GM12873 (cell line): ENCODE results near the gene WWP2.

Source experiments
- CTCF ChIP-seq: IDR thresholded peaks from 2 replicates; pipeline ENCODE4 v1.5.1; 2012; ENCODE audit warnings: low read depth, mild to moderate bottlenecking, moderate library complexity, low read length, control low read depth; ENCODE audit not compliant: insufficient read depth; ENCODE audit errors: missing control alignments

The WWP2 gene

GRCh38 chr16:69932691-69933392 is 170.7 kb downstream of the WWP2 start:
- no peak for TF ChIP-seq CTCF

GRCh38 chr16:69934044-69934443 is 171.9 kb downstream of the WWP2 start:
- TF ChIP-seq CTCF: no peak

- no peak for TF ChIP-seq CTCF
Measured at GRCh38 chr16:69934751-69935150, 172.6 kb downstream of the WWP2 start.

GRCh38 chr16:69935278-69935711 is 173.2 kb downstream of the WWP2 start:
- no peak for TF ChIP-seq CTCF

GRCh38 chr16:69935740-69936139 is 173.6 kb downstream of the WWP2 start:
- TF ChIP-seq CTCF: no peak

- TF ChIP-seq CTCF: no peak
Measured at GRCh38 chr16:69936252-69936651, 174.1 kb downstream of the WWP2 start.

- TF ChIP-seq CTCF: no peak
Measured at GRCh38 chr16:69936751-69937211, 174.6 kb downstream of the WWP2 start.
